ENCODE data around the gene ARHGAP32.

Gene ARHGAP32

GRCh38 chr11:128949791-128950454 is 242.2 kb downstream of the ARHGAP32 start:
- DNase-seq = no peak

- DNase-seq = no peak
These were observed 243.5 kb downstream of the ARHGAP32 start for GRCh38 chr11:128948583-128948982.

- DNase-seq = no peak
These were observed 244.4 kb downstream of the ARHGAP32 start for GRCh38 chr11:128947773-128948172.

GRCh38 chr11:128946648-128947047 is 245.5 kb downstream of the ARHGAP32 start:
- DNase-seq = no peak

- no peak for DNase-seq
These were observed 248.6 kb downstream of the ARHGAP32 start for GRCh38 chr11:128943428-128943976.

GRCh38 chr11:128942817-128943427 is 249.2 kb downstream of the ARHGAP32 start, which contains the start of gene TP53AIP1:
Gene TP53AIP1, minus strand, starts transcription at chr11:128942871. Its CDS starts 5,053 bp downstream, at chr11:128937818.
- no peak for DNase-seq

- no peak for DNase-seq
These were observed 249.9 kb downstream of the ARHGAP32 start for GRCh38 chr11:128942272-128942612.

- no peak for DNase-seq
These were observed 250.4 kb downstream of the ARHGAP32 start for GRCh38 chr11:128941573-128942271.

- no peak for DNase-seq
These were observed 251.0 kb downstream of the ARHGAP32 start for GRCh38 chr11:128941110-128941509.

- no peak for DNase-seq
These were observed 251.5 kb downstream of the ARHGAP32 start for GRCh38 chr11:128940603-128941002.

GRCh38 chr11:128940156-128940555 is 252.0 kb downstream of the ARHGAP32 start:
- no peak for DNase-seq

- DNase-seq = no peak
These were observed 252.5 kb downstream of the ARHGAP32 start for GRCh38 chr11:128939591-128939990.

GRCh38 chr11:128938156-128938885 is 253.8 kb downstream of the ARHGAP32 start:
- DNase-seq = no peak

- no peak for DNase-seq
These were observed 254.6 kb downstream of the ARHGAP32 start for GRCh38 chr11:128937480-128937879.

GRCh38 chr11:128936606-128937251 is 255.4 kb downstream of the ARHGAP32 start:
- no peak for DNase-seq

- DNase-seq = no peak
These were observed 257.2 kb downstream of the ARHGAP32 start for GRCh38 chr11:128934926-128935325.

GRCh38 chr11:128934351-128934750 is 257.8 kb downstream of the ARHGAP32 start:
- DNase-seq = no peak

GRCh38 chr11:128933481-128934178 is 258.5 kb downstream of the ARHGAP32 start:
- DNase-seq = no peak

- DNase-seq = no peak
These were observed 260.5 kb downstream of the ARHGAP32 start for GRCh38 chr11:128931668-128932067.

GRCh38 chr11:128931066-128931465 is 261.1 kb downstream of the ARHGAP32 start:
- no peak for DNase-seq

GRCh38 chr11:128929991-128930390 is 262.1 kb downstream of the ARHGAP32 start:
- no peak for DNase-seq

- DNase-seq = no peak
These were observed 262.7 kb downstream of the ARHGAP32 start for GRCh38 chr11:128929468-128929867.

All from inflammatory macrophage treated with lipopolysaccharide for 4 hours (primary cell).